Panc1 (cell line): ENCODE results near the gene FRMPD1. TPM values are rescaled to one million over a fixed set of nuclear protein-coding genes. Genes with fewer than 3 reads are reported as not detected.

Experiments
- ATAC-seq: fragments of 200-7000 bp; cut with Tn5 transposase; 2 replicates; pipeline ENCODE4 v1.9.1; 2020; ENCODE audit warnings: mild to moderate bottlenecking, moderate library complexity
- BruUV-seq: library from RNA; stranded (reverse); fragments of 400-500 nt; replicated peaks from 2 replicates; lab custom pipeline; 2021; lab: Mats Ljungman, UMichigan
- CTCF ChIA-PET: fragments of 300-600 bp; sonication (Branson Sonifier 250); formaldehyde crosslinking; loops from one replicate; lab custom pipeline; 2022; ENCODE audit warnings: antibody characterized with exemption; lab: Charles Lee
- POLR2A ChIA-PET: fragments of 300-600 bp; sonication (Branson Sonifier 250); formaldehyde crosslinking; loops from one replicate; lab custom pipeline; 2022; ENCODE audit warnings: antibody characterized with exemption; lab: Charles Lee
- DNase-seq: peaks from one replicate; pipeline ENCODE4 v3.0.0-alpha.2; 2010; ENCODE audit warnings: low read depth, low spot score
- H3K27ac ChIP-seq: 2 replicates; pipeline ENCODE4 v1.5.1; 2011; ENCODE audit warnings: mild to moderate bottlenecking, low read length, inconsistent platforms
- H3K27me3 ChIP-seq: fragments of 200-500 bp; sonication (Bioruptor generic); 2 replicates; pipeline ENCODE4 v1.6.0; 2014; ENCODE audit warnings: low read length, inconsistent platforms; ENCODE audit not compliant: control insufficient read depth, insufficient read depth
- H3K36me3 ChIP-seq: fragments of 200-500 bp; sonication (Bioruptor generic); 2 replicates; pipeline ENCODE4 v1.5.1; 2014; ENCODE audit warnings: inconsistent platforms, mild to moderate bottlenecking, low read length, moderate library complexity; ENCODE audit not compliant: control insufficient read depth, insufficient read depth
- H3K4me1 ChIP-seq: 2 replicates; pipeline ENCODE4 v1.5.1; 2011; ENCODE audit warnings: inconsistent platforms, mild to moderate bottlenecking, low read length, moderate library complexity; ENCODE audit not compliant: control insufficient read depth, insufficient read depth
- H3K4me3 ChIP-seq, 2 experiments: 2 replicates each; pipeline ENCODE4 v1.5.1; 2011 to 2012; ENCODE audit warnings: low read depth in 2 of 2, low read length in 2 of 2, mild to moderate bottlenecking in 2 of 2, inconsistent platforms in 1 of 2, moderate library complexity in 1 of 2
- H3K9me3 ChIP-seq: fragments of 200-500 bp; sonication (Bioruptor generic); 2 replicates; pipeline ENCODE4 v1.5.1; 2014; ENCODE audit warnings: low read depth, mild to moderate bottlenecking, inconsistent platforms, low read length, moderate library complexity; ENCODE audit not compliant: control insufficient read depth, insufficient read depth
- POLR2AphosphoS5 ChIP-seq: IDR thresholded peaks from 2 replicates; pipeline ENCODE4 v1.6.1; 2012; ENCODE audit warnings: mild to moderate bottlenecking, low read depth, low read length, moderate library complexity
- SIN3A ChIP-seq: IDR thresholded peaks from 2 replicates; pipeline ENCODE4 v1.6.1; 2012; ENCODE audit warnings: low read depth, mild to moderate bottlenecking, low read length, moderate library complexity, borderline replicate concordance; ENCODE audit not compliant: insufficient read depth
- TCF7L2 ChIP-seq: IDR thresholded peaks from 2 replicates; pipeline ENCODE4 v1.6.1; 2011; ENCODE audit warnings: mild to moderate bottlenecking, low read depth, low read length, inconsistent platforms
- in situ Hi-C: cut with HindIII; loops from 2 replicates; pipeline ENCODE4 v1.10.0; 2016; ENCODE audit warnings: low sequenced_read_pairs, low pct_unique_long_range_greater_than_20kb
- intact Hi-C: fragments of 100-400 bp; cut with micrococcal nuclease; formaldehyde crosslinking; loops from one replicate; pipeline ENCODE4 v1.10.0; 2022; ENCODE audit not compliant: unreplicated experiment
- total RNA-seq: library from RNA; stranded (reverse); gene quantifications from one replicate; pipeline ENCODE4 v1.2.1, GENCODE V29; 2021; ENCODE audit not compliant: unreplicated experiment
- TF ChIP-seq, protein P1 (sequence below), 2 experiments: IDR thresholded peaks; 2 replicates each; pipeline ENCODE4 v1.6.1; 2011 to 2012; ENCODE audit warnings: low read depth in 2 of 2, control low read depth in 1 of 2, low read length in 1 of 2, mild to moderate bottlenecking in 1 of 2, moderate library complexity in 1 of 2; ENCODE audit not compliant: insufficient read depth in 1 of 2
- TF ChIP-seq, protein P2 (sequence below): fragments of 450-650 bp; IDR thresholded peaks from 2 replicates; pipeline ENCODE4 v1.5.1; 2017; ENCODE audit warnings: mild to moderate bottlenecking

The FRMPD1 gene
- total RNA-seq, 1 experiment from 2014 or later = 0.21 TPM

DNA sequence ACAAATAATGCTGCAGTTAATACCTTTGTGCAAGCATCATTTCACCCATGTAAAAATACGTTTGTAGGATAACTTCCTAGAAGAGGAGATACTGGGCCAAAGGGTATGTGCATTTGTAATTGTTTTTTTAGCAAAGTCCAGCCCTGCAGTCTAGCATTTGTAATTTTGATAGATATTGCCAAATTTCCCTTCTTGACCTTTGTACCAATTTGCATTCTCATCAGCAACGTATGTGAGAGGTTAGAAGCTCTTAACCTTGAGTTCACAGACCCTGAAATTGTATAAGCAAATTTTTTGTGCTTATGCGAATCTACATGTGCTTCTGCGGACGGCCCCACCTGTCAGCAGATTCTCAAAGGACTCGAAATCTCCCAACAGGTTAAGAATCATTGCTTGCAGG is 39.7 kb upstream of the FRMPD1 start:
- ATAC-seq = no peak
- Histone ChIP-seq H3K27ac (no peak overlapping the region), H3K4me3 (no peak overlapping the region), H3K4me1 (no peaks in the 10 kb centered on the region), H3K9me3 (no peaks in the 10 kb centered on the region), H3K36me3 (no peaks in the 10 kb centered on the region), H3K27me3 (peaks cover 30% of the 10 kb centered on the region; the same call in 1 of the 2 replicates)
- intact Hi-C loops = no loop called here
- in situ Hi-C loops = no loop called here
- no TSS peak for BruUV-seq
- DNase-seq = no peak
- TF ChIP-seq, protein P1, sequence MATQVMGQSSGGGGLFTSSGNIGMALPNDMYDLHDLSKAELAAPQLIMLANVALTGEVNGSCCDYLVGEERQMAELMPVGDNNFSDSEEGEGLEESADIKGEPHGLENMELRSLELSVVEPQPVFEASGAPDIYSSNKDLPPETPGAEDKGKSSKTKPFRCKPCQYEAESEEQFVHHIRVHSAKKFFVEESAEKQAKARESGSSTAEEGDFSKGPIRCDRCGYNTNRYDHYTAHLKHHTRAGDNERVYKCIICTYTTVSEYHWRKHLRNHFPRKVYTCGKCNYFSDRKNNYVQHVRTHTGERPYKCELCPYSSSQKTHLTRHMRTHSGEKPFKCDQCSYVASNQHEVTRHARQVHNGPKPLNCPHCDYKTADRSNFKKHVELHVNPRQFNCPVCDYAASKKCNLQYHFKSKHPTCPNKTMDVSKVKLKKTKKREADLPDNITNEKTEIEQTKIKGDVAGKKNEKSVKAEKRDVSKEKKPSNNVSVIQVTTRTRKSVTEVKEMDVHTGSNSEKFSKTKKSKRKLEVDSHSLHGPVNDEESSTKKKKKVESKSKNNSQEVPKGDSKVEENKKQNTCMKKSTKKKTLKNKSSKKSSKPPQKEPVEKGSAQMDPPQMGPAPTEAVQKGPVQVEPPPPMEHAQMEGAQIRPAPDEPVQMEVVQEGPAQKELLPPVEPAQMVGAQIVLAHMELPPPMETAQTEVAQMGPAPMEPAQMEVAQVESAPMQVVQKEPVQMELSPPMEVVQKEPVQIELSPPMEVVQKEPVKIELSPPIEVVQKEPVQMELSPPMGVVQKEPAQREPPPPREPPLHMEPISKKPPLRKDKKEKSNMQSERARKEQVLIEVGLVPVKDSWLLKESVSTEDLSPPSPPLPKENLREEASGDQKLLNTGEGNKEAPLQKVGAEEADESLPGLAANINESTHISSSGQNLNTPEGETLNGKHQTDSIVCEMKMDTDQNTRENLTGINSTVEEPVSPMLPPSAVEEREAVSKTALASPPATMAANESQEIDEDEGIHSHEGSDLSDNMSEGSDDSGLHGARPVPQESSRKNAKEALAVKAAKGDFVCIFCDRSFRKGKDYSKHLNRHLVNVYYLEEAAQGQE (IDR thresholded peaks at IDR 0.05; ENCODE audit: insufficient read depth in 1 of 2, low read depth in 2 of 2, low read length in 1 of 2) = no peak
- TF ChIP-seq POLR2AphosphoS5 = no peak
- ChIA-PET POLR2A (interaction anchor here (0.5 to 0.8 kb wide), 2 partner anchors 16 to 19 kb away, joined by 3 to 5 read pairs; partner anchors contain the start of gene TOMM5), CTCF (no interaction called here)

DNA sequence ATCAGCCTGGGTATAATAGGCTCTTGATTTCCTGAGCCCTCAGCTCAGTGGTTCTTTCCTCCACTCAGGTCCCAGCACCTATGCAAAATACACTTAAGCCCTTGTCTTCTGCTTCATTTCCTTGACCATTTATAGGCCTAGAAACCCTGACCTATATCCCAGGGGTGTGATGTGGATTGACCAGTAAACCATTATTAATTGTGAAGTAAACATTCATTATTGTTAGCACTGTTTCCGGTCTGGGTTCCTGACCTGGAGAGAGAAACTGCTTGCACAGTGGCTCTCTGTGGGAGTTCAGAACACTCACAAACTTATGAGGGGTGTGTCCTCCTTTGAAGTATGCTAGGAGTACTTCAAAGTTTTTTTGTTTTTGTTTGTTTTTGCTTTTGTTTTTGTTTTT is 38.8 kb upstream of the FRMPD1 start:
- no peak; the same call in 1 of the 2 replicates for ATAC-seq
- BruUV-seq = no TSS peak
- intact Hi-C loops (no loop called here), in situ Hi-C loops (no loop called here)
- Histone ChIP-seq H3K9me3 (no peaks in the 10 kb centered on the region), H3K4me3 (no peak overlapping the region), H3K27ac (no peak overlapping the region), H3K36me3 (no peaks in the 10 kb centered on the region), H3K27me3 (peaks cover 27% of the 10 kb centered on the region; the same call in 1 of the 2 replicates), H3K4me1 (no peaks in the 10 kb centered on the region)
- ChIA-PET POLR2A (interaction anchor here (0.8 kb wide), 1 partner anchor 20 kb away, joined by 3 read pairs; the partner anchor contains the start of gene TOMM5), CTCF (no interaction called here)
- TF ChIP-seq POLR2AphosphoS5 (no peak), SIN3A (no peak), TCF7L2 (no peak)
- TF ChIP-seq, protein P2, sequence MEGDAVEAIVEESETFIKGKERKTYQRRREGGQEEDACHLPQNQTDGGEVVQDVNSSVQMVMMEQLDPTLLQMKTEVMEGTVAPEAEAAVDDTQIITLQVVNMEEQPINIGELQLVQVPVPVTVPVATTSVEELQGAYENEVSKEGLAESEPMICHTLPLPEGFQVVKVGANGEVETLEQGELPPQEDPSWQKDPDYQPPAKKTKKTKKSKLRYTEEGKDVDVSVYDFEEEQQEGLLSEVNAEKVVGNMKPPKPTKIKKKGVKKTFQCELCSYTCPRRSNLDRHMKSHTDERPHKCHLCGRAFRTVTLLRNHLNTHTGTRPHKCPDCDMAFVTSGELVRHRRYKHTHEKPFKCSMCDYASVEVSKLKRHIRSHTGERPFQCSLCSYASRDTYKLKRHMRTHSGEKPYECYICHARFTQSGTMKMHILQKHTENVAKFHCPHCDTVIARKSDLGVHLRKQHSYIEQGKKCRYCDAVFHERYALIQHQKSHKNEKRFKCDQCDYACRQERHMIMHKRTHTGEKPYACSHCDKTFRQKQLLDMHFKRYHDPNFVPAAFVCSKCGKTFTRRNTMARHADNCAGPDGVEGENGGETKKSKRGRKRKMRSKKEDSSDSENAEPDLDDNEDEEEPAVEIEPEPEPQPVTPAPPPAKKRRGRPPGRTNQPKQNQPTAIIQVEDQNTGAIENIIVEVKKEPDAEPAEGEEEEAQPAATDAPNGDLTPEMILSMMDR = no peak
- TF ChIP-seq, protein P1 (IDR thresholded peaks at IDR 0.05; ENCODE audit: insufficient read depth in 1 of 2, low read depth in 2 of 2, low read length in 1 of 2) = no peak
- DNase-seq = no peak
